Epidermal melanocyte (primary cell): Measurements from ENCODE around the gene CDC42EP4.
"Not testable (repeated sequence)": the region's sequence is repeated elsewhere in the genome, so short reads cannot be mapped to it uniquely, and the experiment has no call there.

Source experiments
- DNase-seq: peaks from one replicate; pipeline ENCODE4 v3.0.0; 2011; ENCODE audit warnings: low spot score; ENCODE audit not compliant: insufficient read length

CDC42EP4 gene

GRCh38 chr17:73343168-73343634 lies 31.4 kb upstream of the CDC42EP4 start:
- peak; percentile 74 for DNase-seq

GRCh38 chr17:73342541-73343167 lies 30.9 kb upstream of the CDC42EP4 start:
- no peak for DNase-seq

GRCh38 chr17:73342050-73342522 lies 30.3 kb upstream of the CDC42EP4 start:
- DNase-seq = no peak

- DNase-seq = no peak
Observed at GRCh38 chr17:73341350-73342049, 29.7 kb upstream of the CDC42EP4 start.

- peak; percentile 57 for DNase-seq
Observed at GRCh38 chr17:73340093-73340596, 28.3 kb upstream of the CDC42EP4 start.

GRCh38 chr17:73338566-73339197 lies 26.9 kb upstream of the CDC42EP4 start:
- no peak for DNase-seq

GRCh38 chr17:73338050-73338521 lies 26.3 kb upstream of the CDC42EP4 start:
- no peak for DNase-seq

GRCh38 chr17:73337330-73337710 lies 25.5 kb upstream of the CDC42EP4 start:
- DNase-seq = no peak

- no peak for DNase-seq
Observed at GRCh38 chr17:73336408-73337329, 24.9 kb upstream of the CDC42EP4 start.

GRCh38 chr17:73335591-73336407 lies 24.0 kb upstream of the CDC42EP4 start:
- no peak for DNase-seq

- DNase-seq = no peak
Observed at GRCh38 chr17:73334771-73335513, 23.1 kb upstream of the CDC42EP4 start.

GRCh38 chr17:73333445-73333844 lies 21.6 kb upstream of the CDC42EP4 start:
- DNase-seq = not testable (repeated sequence)

GRCh38 chr17:73331060-73331459 lies 19.3 kb upstream of the CDC42EP4 start:
- DNase-seq = no peak

- no peak for DNase-seq
Observed at GRCh38 chr17:73327676-73328075, 15.9 kb upstream of the CDC42EP4 start.

- DNase-seq = no peak
Observed at GRCh38 chr17:73325527-73325842, 13.7 kb upstream of the CDC42EP4 start.

- DNase-seq = no peak
Observed at GRCh38 chr17:73324711-73325526, 13.1 kb upstream of the CDC42EP4 start.

- DNase-seq = no peak
Observed at GRCh38 chr17:73324160-73324475, 12.3 kb upstream of the CDC42EP4 start.

GRCh38 chr17:73323409-73324159 lies 11.8 kb upstream of the CDC42EP4 start:
- DNase-seq = no peak
